PC-3 (cell line): ENCODE results near the gene LINGO3. TPM values are rescaled to one million over a fixed set of nuclear protein-coding genes. Genes with fewer than 3 reads are reported as not detected.
A peak's percentile ranks its signal among the peaks of the same experiment; 100 is the strongest.

ENCODE experiments used
- ATAC-seq: fragments of 200-7000 bp; cut with Tn5 transposase; 2 replicates; pipeline ENCODE4 v1.9.1; 2020; ENCODE audit warnings: mild to moderate bottlenecking, moderate library complexity
- BruUV-seq: library from RNA; stranded (reverse); fragments of 400-500 nt; replicated peaks from 2 replicates; lab custom pipeline; 2021; lab: Mats Ljungman, UMichigan
- CTCF ChIA-PET: fragments of 300-600 bp; sonication (Branson Sonifier 250); formaldehyde crosslinking; loops from one replicate; lab custom pipeline; 2022; ENCODE audit warnings: antibody characterized with exemption; lab: Charles Lee
- POLR2A ChIA-PET: fragments of 300-600 bp; sonication (Branson Sonifier 250); formaldehyde crosslinking; loops from one replicate; lab custom pipeline; 2022; ENCODE audit warnings: antibody characterized with exemption; ENCODE audit not compliant: unreplicated experiment; lab: Charles Lee
- DNase-seq: peaks from one replicate; pipeline ENCODE4 v3.0.0-alpha.2; 2015
- H2AFZ ChIP-seq: fragments of 300-600 bp; sonication (generic); 2 replicates; pipeline ENCODE4 v1.6.0; 2016; ENCODE audit warnings: antibody characterized with exemption, low read length
- H3F3A ChIP-seq: fragments of 300-600 bp; sonication (generic); one replicate; pipeline ENCODE4 v1.6.0; 2017; ENCODE audit warnings: antibody characterized with exemption, low read length, control low read depth, mild to moderate bottlenecking; ENCODE audit not compliant: unreplicated experiment
- H3K27ac ChIP-seq: fragments of 300-600 bp; sonication (generic); 2 replicates; pipeline ENCODE4 v1.5.1; 2016; ENCODE audit warnings: mild to moderate bottlenecking, low read length
- H3K27me3 ChIP-seq: fragments of 300-600 bp; sonication (generic); 2 replicates; pipeline ENCODE4 v1.6.1; 2016; ENCODE audit warnings: low read length, mixed read lengths
- H3K36me3 ChIP-seq: fragments of 300-600 bp; sonication (generic); 2 replicates; pipeline ENCODE4 v1.6.1; 2016; ENCODE audit warnings: low read depth, mixed run types, low read length, mixed read lengths
- H3K4me1 ChIP-seq: fragments of 300-600 bp; sonication (generic); 2 replicates; pipeline ENCODE4 v1.5.1; 2016; ENCODE audit warnings: low read length; ENCODE audit not compliant: insufficient read depth
- H3K4me2 ChIP-seq: fragments of 300-600 bp; sonication (generic); 2 replicates; pipeline ENCODE4 v1.6.0; 2016; ENCODE audit warnings: low read length
- H3K4me3 ChIP-seq: fragments of 300-600 bp; sonication (generic); 2 replicates; pipeline ENCODE4 v1.5.1; 2016; ENCODE audit warnings: mild to moderate bottlenecking, low read length, mixed read lengths
- H3K79me2 ChIP-seq: fragments of 300-600 bp; sonication (generic); 2 replicates; pipeline ENCODE4 v1.6.1; 2017; ENCODE audit warnings: low read length, mixed read lengths
- H3K9ac ChIP-seq: fragments of 300-600 bp; sonication (generic); 2 replicates; pipeline ENCODE4 v1.6.0; 2016; ENCODE audit warnings: mild to moderate bottlenecking, low read length
- H3K9me2 ChIP-seq: fragments of 300-600 bp; sonication (generic); replicated peaks from 2 replicates; pipeline ENCODE4 v1.6.1; 2016; ENCODE audit warnings: mixed run types, low read length, mixed read lengths
- H3K9me3 ChIP-seq: fragments of 300-600 bp; sonication (generic); 2 replicates; pipeline ENCODE4 v1.6.1; 2016; ENCODE audit warnings: low read length, mixed read lengths
- H4K20me1 ChIP-seq: fragments of 300-600 bp; sonication (generic); 2 replicates; pipeline ENCODE4 v1.6.1; 2016; ENCODE audit warnings: low read length, mixed read lengths
- EZH2 ChIP-seq: fragments of 300-600 bp; sonication (generic); IDR thresholded peaks from one replicate; pipeline ENCODE4 v1.6.1; 2017; ENCODE audit warnings: antibody characterized with exemption, mild to moderate bottlenecking, low read length; ENCODE audit not compliant: unreplicated experiment
- EZH2phosphoT487 ChIP-seq: fragments of 300-600 bp; sonication (generic); IDR thresholded peaks from 2 replicates; pipeline ENCODE4 v1.6.1; 2018; ENCODE audit warnings: mild to moderate bottlenecking, antibody characterized with exemption, low read length, borderline replicate concordance
- intact Hi-C: fragments of 100-400 bp; cut with micrococcal nuclease; formaldehyde crosslinking; loops from 2 replicates; pipeline ENCODE4 v1.9.0; 2023
- total RNA-seq: library from RNA; depleted of rRNA; stranded (reverse); fragments of >200 nt; gene quantifications from 2 replicates; pipeline ENCODE4 v1.2.3, GENCODE V29; 2014
- TF ChIP-seq, protein P1 (sequence below): fragments of 300-600 bp; sonication (generic); conservative IDR thresholded peaks from 2 replicates; pipeline ENCODE4 v1.5.1; 2017; ENCODE audit warnings: antibody characterized with exemption, low read depth, mild to moderate bottlenecking, low read length

The LINGO3 gene
- total RNA-seq, 1 experiment from 2014 or later, result not detected

GRCh38 chr19:2317756-2318155 lies 9.8 kb upstream of the LINGO3 start:
- no peaks in the 10 kb centered on the region for H3K4me1 ChIP-seq
- H3F3A ChIP-seq, result no peaks in the 10 kb centered on the region
- H3K36me3 ChIP-seq, result no peaks in the 10 kb centered on the region
- H4K20me1 ChIP-seq, result no peaks in the 10 kb centered on the region
- no peak overlapping the region for H3K4me3 ChIP-seq
- no peak for TF ChIP-seq EZH2
- TF ChIP-seq, protein P1, sequence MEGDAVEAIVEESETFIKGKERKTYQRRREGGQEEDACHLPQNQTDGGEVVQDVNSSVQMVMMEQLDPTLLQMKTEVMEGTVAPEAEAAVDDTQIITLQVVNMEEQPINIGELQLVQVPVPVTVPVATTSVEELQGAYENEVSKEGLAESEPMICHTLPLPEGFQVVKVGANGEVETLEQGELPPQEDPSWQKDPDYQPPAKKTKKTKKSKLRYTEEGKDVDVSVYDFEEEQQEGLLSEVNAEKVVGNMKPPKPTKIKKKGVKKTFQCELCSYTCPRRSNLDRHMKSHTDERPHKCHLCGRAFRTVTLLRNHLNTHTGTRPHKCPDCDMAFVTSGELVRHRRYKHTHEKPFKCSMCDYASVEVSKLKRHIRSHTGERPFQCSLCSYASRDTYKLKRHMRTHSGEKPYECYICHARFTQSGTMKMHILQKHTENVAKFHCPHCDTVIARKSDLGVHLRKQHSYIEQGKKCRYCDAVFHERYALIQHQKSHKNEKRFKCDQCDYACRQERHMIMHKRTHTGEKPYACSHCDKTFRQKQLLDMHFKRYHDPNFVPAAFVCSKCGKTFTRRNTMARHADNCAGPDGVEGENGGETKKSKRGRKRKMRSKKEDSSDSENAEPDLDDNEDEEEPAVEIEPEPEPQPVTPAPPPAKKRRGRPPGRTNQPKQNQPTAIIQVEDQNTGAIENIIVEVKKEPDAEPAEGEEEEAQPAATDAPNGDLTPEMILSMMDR, result no peak
- TF ChIP-seq EZH2phosphoT487, result no peak
- H3K9ac ChIP-seq, result no peak overlapping the region
- intact Hi-C loops, result loop anchor here (10.0 kb wide), 1 partner anchor 83 kb away; the partner anchor contains the start of genes PLEKHJ1 and SF3A2
- H2AFZ ChIP-seq, result no peak overlapping the region
- H3K4me2 ChIP-seq, result no peak overlapping the region
- POLR2A ChIA-PET, result no interaction called here
- ATAC-seq (no peak), DNase-seq (no peak)
- H3K79me2 ChIP-seq, result no peaks in the 10 kb centered on the region
- no peaks in the 10 kb centered on the region for H3K9me3 ChIP-seq
- no peak overlapping the region for H3K27ac ChIP-seq
- no TSS peak for BruUV-seq
- H3K27me3 ChIP-seq, result no peaks in the 10 kb centered on the region
- H3K9me2 ChIP-seq, result no peaks in the 10 kb centered on the region
- CTCF ChIA-PET, result no interaction called here

GRCh38 chr19:2317300-2317699 lies 9.3 kb upstream of the LINGO3 start:
- no peaks in the 10 kb centered on the region for H3K9me3 ChIP-seq
- no peak overlapping the region for H2AFZ ChIP-seq
- H3K27me3 ChIP-seq, result no peaks in the 10 kb centered on the region
- no peak overlapping the region for H3K9ac ChIP-seq
- CTCF ChIA-PET, result no interaction called here
- POLR2A ChIA-PET, result no interaction called here
- H3K4me3 ChIP-seq, result no peak overlapping the region
- H3K36me3 ChIP-seq, result no peaks in the 10 kb centered on the region
- no TSS peak for BruUV-seq
- H3K79me2 ChIP-seq, result no peaks in the 10 kb centered on the region
- no peak overlapping the region for H3K27ac ChIP-seq
- TF ChIP-seq EZH2 (no peak), EZH2phosphoT487 (no peak)
- TF ChIP-seq, protein P1, result no peak
- H3K9me2 ChIP-seq, result no peaks in the 10 kb centered on the region
- DNase-seq (no peak), ATAC-seq (no peak)
- H3K4me1 ChIP-seq, result no peaks in the 10 kb centered on the region
- intact Hi-C loops, result loop anchor here (10.0 kb wide), 1 partner anchor 82 kb away; the partner anchor contains the start of genes PLEKHJ1 and SF3A2
- no peak overlapping the region for H3K4me2 ChIP-seq
- no peaks in the 10 kb centered on the region for H3F3A ChIP-seq
- H4K20me1 ChIP-seq, result no peaks in the 10 kb centered on the region

DNA sequence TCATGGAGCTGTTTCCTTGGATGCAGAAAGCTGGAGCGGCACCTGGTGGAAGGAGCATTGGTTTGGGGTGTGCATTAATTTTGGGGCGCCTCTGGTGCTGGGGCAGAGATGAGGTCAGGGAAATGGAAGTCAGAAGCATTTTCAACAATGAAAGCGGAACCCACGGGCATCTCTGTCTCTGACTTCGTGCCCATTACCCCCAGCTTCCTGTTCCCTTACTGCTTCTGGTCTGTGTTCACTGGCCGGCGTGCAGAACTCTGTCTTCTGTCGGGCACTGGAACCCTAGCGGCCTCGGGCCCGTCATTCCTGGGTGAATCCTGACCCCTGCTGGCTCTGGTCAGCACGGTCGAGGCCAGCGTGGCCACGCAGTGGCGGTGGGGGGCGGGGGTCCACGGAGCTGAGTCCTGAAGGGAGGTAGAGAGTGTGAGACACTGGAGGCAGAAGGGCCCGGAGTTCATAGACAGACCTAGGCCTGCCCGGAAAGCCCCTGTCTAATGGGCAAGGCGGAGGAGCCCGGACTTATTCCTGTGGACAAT lies 7.9 kb upstream of the LINGO3 start:
- no peak overlapping the region for H3K27ac ChIP-seq
- POLR2A ChIA-PET, result no interaction called here
- no peaks in the 10 kb centered on the region for H3K9me3 ChIP-seq
- no peaks in the 10 kb centered on the region for H3K36me3 ChIP-seq
- H3K9ac ChIP-seq, result no peak overlapping the region
- H3F3A ChIP-seq, result no peaks in the 10 kb centered on the region
- intact Hi-C loops, result loop anchor here (1.0 to 10.0 kb wide), 2 partner anchors 81 to 160 kb away; partner anchors contain the start of genes PLEKHJ1 and SF3A2
- peak; percentile 46 for DNase-seq
- no peak overlapping the region for H2AFZ ChIP-seq
- CTCF ChIA-PET, result interaction anchor here (0.6 kb wide), 1 partner anchor 8 kb away, joined by 3 read pairs; no protein-coding TSS in a partner anchor
- no peaks in the 10 kb centered on the region for H3K27me3 ChIP-seq
- no peaks in the 10 kb centered on the region for H3K79me2 ChIP-seq
- BruUV-seq, result no TSS peak
- no peak overlapping the region for H3K4me3 ChIP-seq
- no peaks in the 10 kb centered on the region for H3K9me2 ChIP-seq
- peak; percentile 90 for ATAC-seq
- no peaks in the 10 kb centered on the region for H4K20me1 ChIP-seq
- TF ChIP-seq EZH2phosphoT487, result no peak
- TF ChIP-seq, protein P1, result peak; percentile 67
- H3K4me1 ChIP-seq, result no peaks in the 10 kb centered on the region
- H3K4me2 ChIP-seq, result no peak overlapping the region
